Endodermal cell (in vitro differentiated cells): ENCODE measurements around the gene PTGER3. TPM values are rescaled to one million over a fixed set of nuclear protein-coding genes. Genes with fewer than 3 reads are reported as not detected.

ENCODE experiments used
- DNase-seq: peaks from one replicate; pipeline ENCODE4 v3.0.0-alpha.2; 2017
- H3K27ac ChIP-seq: 2 replicates; pipeline ENCODE4 v1.5.1; 2013; ENCODE audit warnings: mild to moderate bottlenecking, low read depth, low read length, moderate library complexity
- H3K27me3 ChIP-seq: 2 replicates; pipeline ENCODE4 v1.6.1; 2013; ENCODE audit warnings: mild to moderate bottlenecking, low read length, moderate library complexity; ENCODE audit not compliant: insufficient read depth, control insufficient read depth, poor library complexity, severe bottlenecking
- H3K36me3 ChIP-seq: 2 replicates; pipeline ENCODE4 v1.7.0; 2013; ENCODE audit warnings: mild to moderate bottlenecking, low read length, moderate library complexity; ENCODE audit not compliant: control insufficient read depth, insufficient read depth
- H3K4me1 ChIP-seq: one replicate; pipeline ENCODE4 v1.7.0; 2013; ENCODE audit warnings: low read length; ENCODE audit not compliant: control insufficient read depth, insufficient read depth
- H3K4me3 ChIP-seq: 2 replicates; pipeline ENCODE4 v1.5.1; 2013; ENCODE audit warnings: mild to moderate bottlenecking, low read length, moderate library complexity
- H3K9ac ChIP-seq: 2 replicates; pipeline ENCODE4 v1.6.1; 2013; ENCODE audit warnings: mild to moderate bottlenecking, low read length, moderate library complexity; ENCODE audit not compliant: poor library complexity, severe bottlenecking; ENCODE audit errors: extremely low read depth
- H3K9me3 ChIP-seq: 2 replicates; pipeline ENCODE4 v1.6.1; 2013; ENCODE audit warnings: mild to moderate bottlenecking, low read length, moderate library complexity; ENCODE audit not compliant: control insufficient read depth
- H3K27ac Mint-ChIP-seq: 2 replicates; pipeline ENCODE4 v1.8.0; 2020; ENCODE audit warnings: mixed read lengths
- H3K27me3 Mint-ChIP-seq: 2 replicates; pipeline ENCODE4 v1.8.0; 2021; ENCODE audit warnings: mild to moderate bottlenecking, mixed read lengths; ENCODE audit not compliant: insufficient read depth
- H3K36me3 Mint-ChIP-seq: 2 replicates; pipeline ENCODE4 v1.8.0; 2020; ENCODE audit warnings: low read depth, mixed read lengths
- H3K4me1 Mint-ChIP-seq: 2 replicates; pipeline ENCODE4 v1.8.0; 2020; ENCODE audit warnings: mixed read lengths
- H3K4me3 Mint-ChIP-seq: 2 replicates; pipeline ENCODE4 v1.8.0; 2020; ENCODE audit warnings: mild to moderate bottlenecking, moderate library complexity, mixed read lengths
- H3K9me3 Mint-ChIP-seq: 2 replicates; pipeline ENCODE4 v1.8.0; 2020; ENCODE audit warnings: mild to moderate bottlenecking, mixed read lengths
- WGBS, 2 experiments: methylation state at CpG; one replicate each; pipeline versions ENCODE4 v1.1.5 to v1.1.7; 2013; ENCODE audit warnings: missing lambda C conversion rate in 2 of 2, mixed read lengths in 1 of 2; ENCODE audit not compliant: insufficient coverage in 1 of 2, insufficient read length in 1 of 2; 5-methylcytosine and 5-hydroxymethylcytosine counted together
- total RNA-seq, 2 donors: library from RNA; stranded (reverse); fragmentation: NEBNext Ultra II Directional in 1 of 2; extraction: Animal tissue kit (Norgen Biotek cat#: 25700) in 1 of 2; gene quantifications; 2 replicates in 1 of 2; 3 replicates in 1 of 2; pipeline ENCODE4 v1.2.1, GENCODE V29; 2021
- TF ChIP-seq, protein P1 (sequence below): fragments of 200-600 bp; sonication (generic); conservative IDR thresholded peaks from 2 replicates; pipeline ENCODE4 v1.5.0; 2021; ENCODE audit warnings: antibody characterized with exemption, mild to moderate bottlenecking

Gene PTGER3
- total RNA-seq, 2 donors from 2014 or later: 0.13 to 0.18 TPM

DNA sequence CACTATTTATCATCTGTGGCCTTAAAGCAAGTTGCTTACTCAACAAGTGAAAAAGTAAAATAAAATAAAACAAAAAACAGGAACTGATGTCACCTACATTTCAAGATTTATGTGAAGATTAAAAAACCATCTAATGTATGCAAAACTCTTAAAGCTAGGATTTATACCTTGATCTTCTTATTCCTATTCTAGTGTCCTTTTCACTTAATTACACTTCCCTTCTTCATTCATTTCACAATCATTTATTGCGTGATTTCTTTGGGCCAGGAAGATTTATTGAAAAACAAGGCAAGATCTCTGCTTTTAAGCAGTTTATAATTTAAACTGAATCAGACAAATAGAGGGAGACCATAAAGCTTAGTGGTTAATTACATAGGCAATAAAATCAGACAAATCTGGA lies 18.6 kb downstream of the PTGER3 start:
- no peak overlapping the region for H3K27ac ChIP-seq
- Mint-ChIP-seq H3K9me3 (no peaks in the 10 kb centered on the region), H3K4me1 (no peaks in the 10 kb centered on the region), H3K36me3 (no peaks in the 10 kb centered on the region), H3K27ac (no peak overlapping the region), H3K4me3 (no peak overlapping the region), H3K27me3 (peaks cover 2% of the 10 kb centered on the region)
- DNase-seq: no peak
- H3K4me3 ChIP-seq: no peak overlapping the region
- WGBS, 2 experiments: 87% methylated on average over 1 of the region's 1 CpG; no CpG with 5 or more reads in 1 of the 2 experiments
- no peaks in the 10 kb centered on the region for H3K27me3 ChIP-seq
- no peaks in the 10 kb centered on the region for H3K9me3 ChIP-seq
- no peaks in the 10 kb centered on the region for H3K4me1 ChIP-seq
- TF ChIP-seq, protein P1, sequence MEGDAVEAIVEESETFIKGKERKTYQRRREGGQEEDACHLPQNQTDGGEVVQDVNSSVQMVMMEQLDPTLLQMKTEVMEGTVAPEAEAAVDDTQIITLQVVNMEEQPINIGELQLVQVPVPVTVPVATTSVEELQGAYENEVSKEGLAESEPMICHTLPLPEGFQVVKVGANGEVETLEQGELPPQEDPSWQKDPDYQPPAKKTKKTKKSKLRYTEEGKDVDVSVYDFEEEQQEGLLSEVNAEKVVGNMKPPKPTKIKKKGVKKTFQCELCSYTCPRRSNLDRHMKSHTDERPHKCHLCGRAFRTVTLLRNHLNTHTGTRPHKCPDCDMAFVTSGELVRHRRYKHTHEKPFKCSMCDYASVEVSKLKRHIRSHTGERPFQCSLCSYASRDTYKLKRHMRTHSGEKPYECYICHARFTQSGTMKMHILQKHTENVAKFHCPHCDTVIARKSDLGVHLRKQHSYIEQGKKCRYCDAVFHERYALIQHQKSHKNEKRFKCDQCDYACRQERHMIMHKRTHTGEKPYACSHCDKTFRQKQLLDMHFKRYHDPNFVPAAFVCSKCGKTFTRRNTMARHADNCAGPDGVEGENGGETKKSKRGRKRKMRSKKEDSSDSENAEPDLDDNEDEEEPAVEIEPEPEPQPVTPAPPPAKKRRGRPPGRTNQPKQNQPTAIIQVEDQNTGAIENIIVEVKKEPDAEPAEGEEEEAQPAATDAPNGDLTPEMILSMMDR: no peak
- no peak overlapping the region for H3K9ac ChIP-seq
- no peaks in the 10 kb centered on the region for H3K36me3 ChIP-seq

DNA sequence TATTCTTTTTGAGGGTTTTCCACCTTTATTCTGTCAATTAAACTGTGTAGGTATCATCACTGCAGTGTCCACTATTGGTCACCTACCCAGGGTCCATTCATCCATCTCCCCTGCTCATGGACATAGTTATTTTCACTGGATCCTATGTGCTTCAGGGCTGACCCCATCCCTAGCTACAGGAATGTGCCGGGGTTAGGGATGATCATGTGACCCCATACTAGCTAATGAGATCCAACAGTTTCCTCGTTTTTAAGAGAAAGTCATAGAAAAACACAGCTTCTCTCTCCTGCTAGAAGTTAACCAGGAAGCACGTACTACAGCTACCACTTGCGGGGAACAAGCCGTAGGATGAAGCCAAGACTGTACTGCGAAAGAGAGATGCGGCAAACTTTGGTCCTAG lies 19.6 kb downstream of the PTGER3 start:
- H3K27ac Mint-ChIP-seq: no peak overlapping the region
- 88 to 91% methylated on average over 7 of the region's 7 CpGs for WGBS, 2 experiments
- H3K27ac ChIP-seq: no peak overlapping the region

GRCh38 chr1:71026093-71026492 lies 21.5 kb downstream of the PTGER3 start:
- Mint-ChIP-seq H3K4me3 (no peak overlapping the region), H3K36me3 (no peaks in the 10 kb centered on the region), H3K4me1 (no peaks in the 10 kb centered on the region), H3K27ac (no peak overlapping the region), H3K9me3 (no peaks in the 10 kb centered on the region), H3K27me3 (no peaks in the 10 kb centered on the region)
- no peaks in the 10 kb centered on the region for H3K27me3 ChIP-seq
- no peaks in the 10 kb centered on the region for H3K4me1 ChIP-seq
- 83 to 95% methylated on average over 1 to 3 of the region's 4 CpGs for WGBS, 2 experiments
- no peaks in the 10 kb centered on the region for H3K36me3 ChIP-seq
- DNase-seq: no peak
- TF ChIP-seq, protein P1: no peak
- H3K4me3 ChIP-seq: no peak overlapping the region
- H3K9me3 ChIP-seq: no peaks in the 10 kb centered on the region
- no peak overlapping the region for H3K9ac ChIP-seq
- H3K27ac ChIP-seq: no peak overlapping the region

More for the DNA sequence above, 19.6 kb downstream of the PTGER3 start:
- Mint-ChIP-seq H3K4me3 (no peak overlapping the region), H3K36me3 (no peaks in the 10 kb centered on the region), H3K27me3 (no peaks in the 10 kb centered on the region), H3K9me3 (no peaks in the 10 kb centered on the region), H3K4me1 (no peaks in the 10 kb centered on the region)
- no peaks in the 10 kb centered on the region for H3K9me3 ChIP-seq
- H3K27me3 ChIP-seq: no peaks in the 10 kb centered on the region
- no peaks in the 10 kb centered on the region for H3K36me3 ChIP-seq
- H3K4me1 ChIP-seq: no peaks in the 10 kb centered on the region
- TF ChIP-seq, protein P1: no peak
- H3K9ac ChIP-seq: no peak overlapping the region
- DNase-seq: no peak
- no peak overlapping the region for H3K4me3 ChIP-seq
